Transverse colon (tissue), 4 donors: Measurements from ENCODE around the gene CATSPERD.

Experiments
- EP300 ChIP-seq: sonication (generic); formaldehyde crosslinking; IDR thresholded peaks from one replicate; pipeline ENCODE4 v1.6.1; 2017; ENCODE audit warnings: antibody characterized with exemption, low read depth
- POLR2A ChIP-seq: fragments of 450-650 bp; IDR thresholded peaks from one replicate; pipeline ENCODE4 v1.6.1; 2016; ENCODE audit warnings: antibody characterized with exemption, mild to moderate bottlenecking, moderate library complexity
- POLR2AphosphoS5 ChIP-seq, 3 donors: sonication (generic); formaldehyde crosslinking; IDR thresholded peaks; one replicate each; pipeline ENCODE4 v1.6.1; 2016; ENCODE audit warnings: antibody characterized with exemption in 3 of 3
- TF ChIP-seq, protein P1 (sequence below), 5 experiments: fragments of 200-600 bp in 3 of 5; fragments of 450-650 bp in 2 of 5; sonication (generic) in 3 of 5; IDR thresholded peaks; 1 replicate in 2 of 5; 2 replicates in 3 of 5; pipeline ENCODE4 v1.5.1; 2016 to 2017; ENCODE audit warnings: antibody characterized with exemption in 5 of 5, inconsistent platforms in 3 of 5, mild to moderate bottlenecking in 2 of 5, moderate library complexity in 1 of 5

DNA sequence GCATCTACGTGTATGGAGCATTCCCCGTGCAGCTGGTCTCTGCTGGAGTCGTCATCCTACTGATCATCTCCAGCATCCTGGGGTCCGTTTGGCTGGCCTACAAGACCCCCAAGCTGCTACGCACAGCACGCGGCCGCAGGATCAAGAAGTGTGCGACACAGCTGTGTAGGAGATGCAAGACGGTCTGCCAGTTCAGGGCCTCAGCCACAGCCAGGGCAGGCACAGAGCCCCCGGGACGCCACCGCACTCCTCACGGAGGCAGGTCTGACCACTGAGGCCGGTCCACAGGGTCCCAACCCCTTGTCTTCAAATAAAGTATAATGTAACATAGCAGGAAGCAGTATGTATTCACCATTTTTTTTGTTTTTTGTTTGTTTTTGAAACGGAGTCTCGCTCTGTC lies 58.0 kb downstream of the CATSPERD start:
- TF ChIP-seq POLR2A (no peak), EP300 (no peak), POLR2AphosphoS5 (IDR thresholded peaks at IDR 0.05) (no peak)
- TF ChIP-seq, protein P1, sequence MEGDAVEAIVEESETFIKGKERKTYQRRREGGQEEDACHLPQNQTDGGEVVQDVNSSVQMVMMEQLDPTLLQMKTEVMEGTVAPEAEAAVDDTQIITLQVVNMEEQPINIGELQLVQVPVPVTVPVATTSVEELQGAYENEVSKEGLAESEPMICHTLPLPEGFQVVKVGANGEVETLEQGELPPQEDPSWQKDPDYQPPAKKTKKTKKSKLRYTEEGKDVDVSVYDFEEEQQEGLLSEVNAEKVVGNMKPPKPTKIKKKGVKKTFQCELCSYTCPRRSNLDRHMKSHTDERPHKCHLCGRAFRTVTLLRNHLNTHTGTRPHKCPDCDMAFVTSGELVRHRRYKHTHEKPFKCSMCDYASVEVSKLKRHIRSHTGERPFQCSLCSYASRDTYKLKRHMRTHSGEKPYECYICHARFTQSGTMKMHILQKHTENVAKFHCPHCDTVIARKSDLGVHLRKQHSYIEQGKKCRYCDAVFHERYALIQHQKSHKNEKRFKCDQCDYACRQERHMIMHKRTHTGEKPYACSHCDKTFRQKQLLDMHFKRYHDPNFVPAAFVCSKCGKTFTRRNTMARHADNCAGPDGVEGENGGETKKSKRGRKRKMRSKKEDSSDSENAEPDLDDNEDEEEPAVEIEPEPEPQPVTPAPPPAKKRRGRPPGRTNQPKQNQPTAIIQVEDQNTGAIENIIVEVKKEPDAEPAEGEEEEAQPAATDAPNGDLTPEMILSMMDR (IDR thresholded peaks at IDR 0.05) = no peak
